HG03097 (cell line): ENCODE data around the gene CTNNBL1.

ENCODE experiments used
- ATAC-seq: cut with Tn5 transposase; IDR thresholded peaks from one replicate; pipeline ENCODE4 v1.9.1; 2021; ENCODE audit not compliant: unreplicated experiment, low FRiP score

Gene CTNNBL1

DNA sequence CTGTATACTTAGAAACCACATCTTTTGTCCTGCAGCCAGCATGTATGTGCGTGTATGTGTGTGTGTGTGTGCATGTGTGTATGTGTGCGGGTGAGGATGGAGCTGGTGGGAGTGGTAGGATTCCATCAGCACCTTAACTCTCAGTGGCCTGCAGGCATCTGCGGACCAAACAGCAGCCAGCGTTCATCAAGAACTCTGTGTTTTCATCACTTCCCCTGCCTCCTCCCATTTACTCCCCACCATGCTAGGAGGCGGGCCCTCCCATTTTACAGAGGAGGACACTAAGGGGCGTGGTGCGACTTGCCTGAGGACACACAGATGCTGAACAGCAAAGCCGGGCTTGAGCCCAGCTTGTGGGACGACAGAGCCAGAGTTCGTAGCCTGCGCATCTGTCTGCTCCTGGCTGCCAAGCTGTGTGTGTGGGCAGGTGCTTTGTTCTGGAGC is 218.0 kb downstream of the CTNNBL1 start:
- no peak for ATAC-seq

DNA sequence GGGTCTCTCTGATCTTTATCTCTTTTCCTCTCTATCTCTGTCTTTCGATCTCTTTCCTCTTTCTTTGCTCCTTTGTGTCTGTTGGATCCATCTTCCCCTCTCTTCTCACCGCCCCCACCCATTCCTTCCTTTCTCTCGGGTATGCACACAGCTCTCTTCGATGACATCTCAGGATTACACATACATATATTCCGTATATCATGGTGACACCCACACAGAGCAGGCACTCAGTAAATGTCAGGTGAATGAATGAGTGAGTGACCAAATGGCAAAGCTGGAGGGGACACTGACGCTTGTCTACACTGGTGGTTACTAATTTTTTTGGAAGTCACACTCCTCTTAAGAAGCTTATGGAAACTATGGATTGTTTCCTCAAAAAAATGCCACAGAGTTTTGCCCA is 219.0 kb downstream of the CTNNBL1 start:
- ATAC-seq = no peak

DNA sequence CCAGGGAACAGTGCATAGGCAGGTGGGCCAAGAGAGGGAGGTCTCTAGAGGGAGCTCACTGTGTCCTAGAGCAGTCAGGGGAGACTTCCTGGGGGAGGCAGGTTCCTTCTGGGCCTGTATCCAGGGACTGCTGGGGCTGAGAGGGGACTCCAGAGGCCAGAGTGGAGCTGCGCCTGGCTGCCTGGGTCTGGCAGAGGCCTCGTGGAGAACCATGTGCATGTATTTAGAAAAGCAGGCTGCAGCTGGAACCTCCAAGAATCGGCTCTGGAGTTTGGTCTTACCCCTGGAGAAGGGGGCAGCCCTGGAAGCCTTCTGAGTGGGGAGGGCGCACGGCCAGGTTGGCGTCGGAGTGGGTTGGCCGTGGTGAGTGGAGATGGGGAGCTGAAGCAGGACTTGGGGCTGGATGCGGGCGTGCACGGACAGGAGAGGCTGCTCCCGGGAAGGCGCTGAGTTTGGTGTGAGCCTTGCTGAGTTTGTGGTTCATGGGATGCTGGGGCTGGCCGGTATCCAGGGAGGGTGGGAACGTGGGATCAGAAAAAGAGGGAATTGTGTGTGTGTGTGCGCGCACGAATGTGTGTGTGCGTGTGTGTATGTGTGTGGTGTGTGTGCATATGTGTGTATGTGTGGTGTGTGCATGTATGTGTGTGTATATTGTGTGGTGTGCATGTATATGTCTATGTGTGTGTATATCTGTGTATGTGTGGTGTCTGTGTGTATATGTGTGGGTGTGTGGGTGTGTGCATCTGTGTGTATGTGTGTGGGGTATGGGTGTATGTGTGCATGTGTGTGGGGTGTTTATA is 219.9 kb downstream of the CTNNBL1 start:
- ATAC-seq = no peak

DNA sequence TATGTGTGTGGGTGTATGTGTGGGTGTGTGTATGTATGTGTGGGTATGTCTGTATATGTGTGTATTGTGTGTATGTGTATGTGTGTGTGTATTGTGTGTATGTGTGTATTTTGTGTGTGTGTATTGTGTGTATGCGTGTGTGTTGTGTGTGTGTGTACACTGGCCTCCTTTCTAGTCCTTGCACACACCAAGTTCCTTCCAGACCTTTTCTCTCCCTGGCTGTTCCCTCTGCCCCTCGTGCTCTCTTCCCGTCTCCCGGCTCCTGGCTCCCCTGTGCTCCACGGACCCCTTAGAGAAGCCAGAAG is 220.5 kb downstream of the CTNNBL1 start:
- ATAC-seq = no peak

DNA sequence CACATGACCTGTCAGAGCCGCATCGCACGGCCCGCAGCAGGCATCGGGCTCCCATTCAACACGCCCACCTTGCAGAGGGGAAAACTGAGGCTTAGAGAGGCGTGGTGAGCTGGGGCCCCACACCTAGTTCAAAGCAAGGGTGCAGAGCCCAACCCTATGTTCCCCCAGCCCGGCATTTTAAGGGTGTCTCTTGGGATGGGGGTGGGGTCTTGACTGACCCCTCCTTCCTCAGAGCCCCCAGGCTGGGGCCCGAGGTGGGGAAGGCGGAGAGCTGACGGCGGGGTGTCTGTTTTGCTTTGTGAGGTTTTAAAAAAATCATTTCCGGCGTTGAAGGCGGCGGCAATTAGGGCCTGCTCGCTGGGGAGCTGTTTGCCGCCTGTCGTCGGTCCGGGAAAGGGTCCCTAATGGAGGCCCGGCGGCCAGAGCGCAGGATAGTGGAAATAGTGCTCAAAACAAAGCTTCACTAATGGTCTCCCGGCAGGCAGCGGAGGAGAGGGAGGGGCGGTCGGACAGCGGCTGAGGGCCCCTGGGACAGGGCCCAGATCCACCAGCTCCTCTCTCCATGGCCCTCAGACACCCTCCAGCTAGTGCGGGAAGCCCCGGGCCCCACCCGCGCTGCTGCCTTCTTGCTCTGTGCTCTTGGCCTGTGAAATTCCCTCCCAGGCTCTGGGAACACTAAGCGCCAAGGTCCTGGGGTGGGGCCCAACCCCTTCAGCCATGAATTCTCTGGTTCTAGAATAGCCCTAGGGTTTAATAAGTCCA is 221.0 kb downstream of the CTNNBL1 start:
- no peak for ATAC-seq

DNA sequence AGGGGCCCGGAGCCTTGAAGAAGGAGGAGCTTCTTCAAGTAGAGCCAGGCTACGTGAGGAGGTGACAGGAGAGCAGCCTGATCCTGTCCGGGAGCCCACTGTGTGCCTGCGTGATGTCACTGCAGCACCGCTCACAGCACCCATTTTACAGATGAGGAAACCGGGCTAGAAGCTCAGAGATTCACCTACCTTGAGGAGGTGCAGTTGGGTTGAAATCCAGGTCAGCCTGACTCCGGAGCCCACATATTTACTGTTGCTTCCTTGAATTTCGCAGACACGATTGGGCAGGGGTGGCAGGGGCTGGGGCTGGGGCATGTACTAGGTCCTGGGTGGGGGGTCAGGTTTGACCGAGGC is 221.6 kb downstream of the CTNNBL1 start:
- no peak for ATAC-seq

DNA sequence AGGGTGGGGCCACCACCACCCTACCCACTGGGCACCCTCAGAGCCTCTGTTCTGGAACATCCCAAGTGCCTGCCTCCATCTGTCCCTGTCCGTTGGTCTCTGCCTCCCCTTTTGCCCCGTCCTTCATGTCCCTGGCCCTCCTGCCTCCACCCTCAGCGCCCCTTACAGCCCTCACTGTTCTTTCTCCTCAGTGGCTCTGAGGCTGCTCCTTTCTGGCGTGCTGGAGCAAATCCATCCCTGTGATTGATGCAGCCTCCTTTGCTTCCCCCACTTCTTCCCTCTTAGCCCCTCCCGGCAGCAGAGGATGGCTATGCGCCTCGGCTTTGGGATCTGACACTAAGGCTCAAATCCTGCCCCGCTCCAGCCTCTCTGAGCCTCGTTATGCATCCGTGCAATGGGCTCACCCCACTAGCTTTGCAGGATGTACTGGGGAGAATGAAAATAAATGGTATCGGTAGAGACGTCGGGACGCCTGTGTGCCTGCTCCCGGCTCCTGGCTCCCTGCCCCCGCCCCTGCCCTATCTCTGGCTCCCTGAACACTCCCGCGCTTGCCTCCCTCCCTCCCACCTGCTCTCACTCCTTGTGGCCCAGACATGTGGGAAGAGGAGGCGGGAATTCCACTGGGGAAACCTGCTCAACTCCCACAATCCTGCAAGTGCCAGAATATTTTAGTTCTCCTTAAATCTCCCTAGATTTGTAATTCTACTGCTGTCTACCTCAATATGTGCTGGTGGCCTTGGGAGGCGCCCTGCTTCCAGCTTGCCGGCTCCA is 222.2 kb downstream of the CTNNBL1 start:
- ATAC-seq = no peak

DNA sequence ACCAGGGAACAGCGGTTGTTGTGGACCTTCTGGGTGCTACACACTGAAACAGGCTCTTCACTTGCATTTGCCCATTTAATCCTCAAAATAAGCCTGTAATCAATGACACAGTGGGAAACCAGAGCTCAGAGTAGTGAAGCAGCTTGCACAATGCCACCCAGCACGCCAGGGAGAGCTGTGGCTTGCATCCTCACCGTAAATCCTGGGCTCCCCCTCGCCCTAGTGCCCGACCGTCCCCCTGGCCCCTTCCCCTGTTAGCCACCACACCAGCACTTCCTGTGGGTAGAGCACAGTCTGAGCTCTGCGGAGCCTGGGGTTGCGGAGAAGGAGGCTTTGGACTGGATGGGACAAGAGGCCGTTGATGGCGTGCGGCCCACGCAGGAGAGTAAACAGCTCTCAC is 223.6 kb downstream of the CTNNBL1 start:
- ATAC-seq = no peak

DNA sequence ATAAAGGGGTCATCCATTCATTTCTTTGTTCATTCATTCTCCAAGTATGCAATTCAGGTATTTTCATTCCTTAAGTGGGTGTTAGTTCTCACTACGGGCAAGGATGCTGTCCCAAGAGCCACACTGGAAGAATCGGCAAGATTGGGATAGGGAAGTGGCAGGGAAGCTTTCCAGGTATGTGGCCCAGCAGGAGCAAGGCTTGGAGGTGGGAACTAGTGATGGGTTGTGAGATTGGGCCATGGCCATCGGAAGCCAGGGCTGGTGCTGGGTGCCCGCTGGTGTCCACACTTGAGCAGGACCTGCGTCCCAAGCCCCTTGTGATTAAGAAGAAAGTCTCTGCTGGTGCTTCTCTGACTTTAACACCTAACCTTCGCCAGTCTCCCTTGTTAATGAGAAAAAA is 224.2 kb downstream of the CTNNBL1 start:
- ATAC-seq = no peak

DNA sequence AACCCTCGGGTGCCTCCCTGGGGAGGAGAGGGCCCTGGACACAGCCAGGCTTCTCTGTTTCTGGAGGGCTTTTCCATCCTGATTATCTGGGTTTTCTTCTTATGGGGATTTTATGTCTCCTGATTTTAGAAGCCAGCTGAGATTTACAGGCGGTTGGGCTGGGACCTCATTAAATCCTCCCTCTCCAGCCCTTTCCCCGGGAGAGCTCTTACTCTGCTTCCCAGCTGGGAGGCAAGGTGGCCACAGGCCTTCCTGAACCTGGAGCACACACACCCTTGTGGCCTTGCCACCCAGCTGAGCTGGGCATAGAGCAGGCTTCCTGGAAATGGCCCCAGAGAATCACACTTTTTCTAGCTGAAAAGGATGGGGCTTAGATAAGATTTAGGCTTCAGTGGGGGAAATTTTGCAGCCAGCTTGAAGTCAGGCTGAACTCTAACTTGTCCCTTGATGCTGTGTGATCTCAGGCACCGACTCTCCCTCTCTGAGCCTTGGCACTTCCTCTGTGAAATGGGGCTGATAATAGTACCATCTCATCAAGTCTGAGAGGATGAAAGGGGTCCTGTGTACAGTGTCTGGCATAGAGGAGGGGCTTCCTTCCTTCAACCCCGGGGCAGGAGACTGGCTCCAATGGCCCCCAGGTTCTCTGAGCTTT is 225.7 kb downstream of the CTNNBL1 start:
- no peak for ATAC-seq

DNA sequence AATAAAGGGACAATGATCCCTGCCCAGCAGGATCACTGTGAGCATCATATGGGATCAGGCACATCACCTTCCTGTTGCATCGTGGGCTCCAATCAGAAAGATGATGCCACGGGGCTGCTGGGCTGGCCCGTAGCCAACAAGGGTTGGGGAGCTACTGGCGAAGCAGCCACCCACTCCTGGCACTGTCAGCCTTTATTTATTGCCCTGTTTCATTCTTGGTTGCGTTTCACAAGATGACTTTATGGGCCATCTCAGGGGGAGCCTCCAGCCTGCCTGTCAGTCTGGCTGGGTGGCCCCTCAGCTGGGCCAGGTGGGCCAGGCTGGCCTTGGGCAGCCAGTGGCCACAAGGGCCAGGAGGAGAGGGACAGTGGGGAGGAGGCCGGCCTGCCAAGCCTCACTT is 226.4 kb downstream of the CTNNBL1 start:
- ATAC-seq = no peak

DNA sequence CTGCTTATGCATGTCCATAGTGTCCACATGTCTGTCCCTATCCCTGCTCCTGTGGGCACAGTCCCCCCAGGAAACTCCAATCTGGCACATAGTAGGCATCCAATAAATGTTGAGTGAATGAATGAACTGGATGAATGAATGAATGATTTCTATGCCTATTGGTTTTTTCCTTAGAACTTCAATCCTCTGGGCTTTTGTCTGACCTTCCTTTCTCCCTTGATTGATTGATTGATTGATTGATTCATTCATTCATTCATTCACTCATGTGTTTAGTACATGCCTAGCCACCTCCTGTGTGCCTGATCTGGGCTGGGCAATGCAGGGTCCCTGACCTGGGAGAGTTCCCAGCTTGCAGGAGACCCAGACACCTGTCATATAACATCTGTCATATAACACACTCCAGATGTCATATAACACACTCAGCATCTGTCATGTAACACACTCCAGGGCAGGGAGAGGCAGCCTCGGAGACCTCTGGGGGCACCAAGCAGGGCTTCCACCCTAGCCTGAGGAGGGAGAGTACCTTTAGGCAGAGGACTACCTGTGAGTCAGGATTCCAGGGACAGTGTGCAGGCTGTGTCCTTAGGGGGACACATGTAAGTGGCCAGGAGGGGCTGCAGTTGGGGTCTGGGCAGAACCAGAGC is 227.0 kb downstream of the CTNNBL1 start:
- no peak for ATAC-seq

DNA sequence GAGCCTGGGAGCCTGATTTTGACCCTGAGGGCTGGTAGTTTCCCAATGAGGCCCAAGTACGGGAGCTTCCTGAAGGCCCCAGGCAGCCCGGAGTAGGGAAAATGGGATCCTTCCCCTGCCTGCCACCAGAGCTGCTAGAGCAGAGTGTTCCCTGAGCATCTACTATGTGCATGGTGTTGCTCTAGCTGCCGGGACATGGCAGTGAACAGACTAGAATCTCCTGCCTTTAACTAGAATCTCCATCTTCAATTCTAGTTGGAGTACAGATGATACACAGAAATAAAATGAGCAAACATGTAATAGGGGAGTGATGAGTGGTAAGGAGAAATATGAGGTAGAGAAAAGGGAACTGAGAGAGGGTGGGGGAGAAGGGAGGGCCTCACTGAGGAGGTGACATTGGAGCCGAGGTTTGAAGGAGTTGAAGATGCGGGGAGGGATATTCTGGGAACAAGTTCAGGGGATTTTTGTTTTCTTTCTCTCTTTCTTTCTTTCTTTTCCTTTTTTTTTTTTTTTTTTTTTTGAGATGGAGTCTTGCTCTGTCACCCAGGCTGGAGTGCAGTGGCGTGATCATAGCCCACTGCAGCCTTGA is 227.6 kb downstream of the CTNNBL1 start:
- no peak for ATAC-seq
